HUES64 (cell line): Measurements from ENCODE around the gene INTS6.

Experiments
- H3K27ac ChIP-seq: 2 replicates; pipeline ENCODE4 v1.7.0; 2013; ENCODE audit warnings: low read depth, low read length, inconsistent platforms
- H3K27me3 ChIP-seq: 2 replicates; pipeline ENCODE4 v1.6.1; 2013; ENCODE audit warnings: mild to moderate bottlenecking, low read length; ENCODE audit not compliant: insufficient read depth
- H3K36me3 ChIP-seq: 2 replicates; pipeline ENCODE4 v1.6.1; 2013; ENCODE audit warnings: mild to moderate bottlenecking, low read length; ENCODE audit not compliant: insufficient read depth
- H3K4me1 ChIP-seq: 2 replicates; pipeline ENCODE4 v1.6.1; 2013; ENCODE audit warnings: mild to moderate bottlenecking, low read length, moderate library complexity; ENCODE audit not compliant: insufficient read depth
- H3K4me3 ChIP-seq: 2 replicates; pipeline ENCODE4 v1.5.1; 2013; ENCODE audit warnings: mild to moderate bottlenecking, low read length, moderate library complexity
- H3K9ac ChIP-seq: 2 replicates; pipeline ENCODE4 v1.6.1; 2013; ENCODE audit warnings: mild to moderate bottlenecking, low read depth, low read length
- H3K9me3 ChIP-seq: 2 replicates; pipeline ENCODE4 v1.6.1; 2013; ENCODE audit warnings: low read depth, low read length; ENCODE audit not compliant: insufficient read depth
- WGBS: fragments of 150-250, 120-280 bp; methylation state at CpG from one replicate; pipeline ENCODE4 v1.1.7; 2013; ENCODE audit warnings: missing lambda C conversion rate; 5-methylcytosine and 5-hydroxymethylcytosine counted together

The INTS6 gene

DNA sequence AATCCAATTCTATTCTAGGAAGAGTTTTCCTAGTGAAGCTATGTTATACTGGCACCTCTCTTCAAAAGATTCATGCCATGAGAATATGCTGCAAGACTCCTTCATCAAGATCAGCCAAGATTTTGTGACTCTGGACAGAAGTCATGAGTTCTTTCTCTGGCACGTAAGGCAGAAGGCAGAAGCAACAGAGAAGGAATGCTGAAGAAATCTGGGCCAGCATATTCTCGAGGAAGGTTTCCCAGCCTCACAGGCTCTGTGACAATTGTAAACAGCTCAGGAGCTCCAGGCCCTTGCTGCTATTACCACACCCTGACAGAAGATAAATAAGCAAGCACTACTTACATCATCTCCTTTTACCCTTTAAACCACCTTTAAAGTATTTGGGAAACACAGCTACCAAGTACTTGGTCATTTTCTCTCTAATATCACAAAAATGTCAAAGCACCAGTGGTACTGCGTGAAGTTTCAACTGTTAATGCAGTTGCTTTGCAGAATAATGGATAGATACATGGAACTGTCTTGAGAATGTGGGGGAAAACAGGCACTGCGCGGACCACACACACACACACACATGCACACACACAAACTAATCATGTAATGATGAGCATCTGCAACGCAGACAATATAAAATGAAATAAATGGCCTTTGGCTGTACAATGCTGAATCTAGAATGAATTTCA, 55.4 kb downstream of the INTS6 start:
- no peaks in the 10 kb centered on the region for H3K9me3 ChIP-seq
- peak overlapping the region; percentile 9; the same call in 1 of the 2 replicates for H3K27ac ChIP-seq
- no peak overlapping the region for H3K9ac ChIP-seq

GRCh38 chr13:51396352-51396751, 56.5 kb downstream of the INTS6 start:
- no peak overlapping the region for H3K9ac ChIP-seq

More for the DNA sequence above, 55.4 kb downstream of the INTS6 start:
- no peak overlapping the region for H3K4me3 ChIP-seq
- H3K4me1 ChIP-seq, result peaks cover 23% of the 10 kb centered on the region
- no peaks in the 10 kb centered on the region for H3K27me3 ChIP-seq
- WGBS, result 80% methylated on average over 3 of the region's 6 CpGs
- H3K36me3 ChIP-seq, result peaks cover 21% of the 10 kb centered on the region

DNA sequence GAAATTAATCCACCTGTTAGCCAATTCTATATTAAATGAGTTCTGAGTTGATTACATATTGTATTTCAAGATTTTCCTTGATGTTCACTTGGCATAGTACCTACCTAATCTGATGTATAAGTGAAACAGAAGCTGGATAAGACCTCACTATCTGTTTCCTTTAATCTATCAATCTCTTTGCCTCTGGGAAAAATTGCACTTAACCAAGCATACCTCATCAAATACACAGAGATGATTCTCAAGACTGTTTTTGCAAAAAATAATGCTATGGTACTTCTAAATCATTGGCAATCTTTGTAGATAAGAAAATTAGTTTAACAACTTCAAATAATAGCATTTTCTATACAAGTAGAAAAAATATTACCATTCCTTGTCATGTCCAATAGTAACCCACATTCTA, 58.1 kb downstream of the INTS6 start:
- H3K4me3 ChIP-seq, result no peak overlapping the region
- no peak overlapping the region for H3K9ac ChIP-seq
- peaks cover 17% of the 10 kb centered on the region for H3K36me3 ChIP-seq
- H3K9me3 ChIP-seq, result no peaks in the 10 kb centered on the region
- H3K27me3 ChIP-seq, result no peaks in the 10 kb centered on the region
- peaks cover 23% of the 10 kb centered on the region for H3K4me1 ChIP-seq
- H3K27ac ChIP-seq, result no peak overlapping the region

More at GRCh38 chr13:51396352-51396751, 56.5 kb downstream of the INTS6 start:
- no peaks in the 10 kb centered on the region for H3K27me3 ChIP-seq
- no peak overlapping the region for H3K4me3 ChIP-seq
- H3K4me1 ChIP-seq, result peaks cover 23% of the 10 kb centered on the region
- no peak overlapping the region for H3K27ac ChIP-seq
- 88% methylated on average over 2 of the region's 2 CpGs for WGBS
- no peaks in the 10 kb centered on the region for H3K9me3 ChIP-seq
- peaks cover 17% of the 10 kb centered on the region for H3K36me3 ChIP-seq

DNA sequence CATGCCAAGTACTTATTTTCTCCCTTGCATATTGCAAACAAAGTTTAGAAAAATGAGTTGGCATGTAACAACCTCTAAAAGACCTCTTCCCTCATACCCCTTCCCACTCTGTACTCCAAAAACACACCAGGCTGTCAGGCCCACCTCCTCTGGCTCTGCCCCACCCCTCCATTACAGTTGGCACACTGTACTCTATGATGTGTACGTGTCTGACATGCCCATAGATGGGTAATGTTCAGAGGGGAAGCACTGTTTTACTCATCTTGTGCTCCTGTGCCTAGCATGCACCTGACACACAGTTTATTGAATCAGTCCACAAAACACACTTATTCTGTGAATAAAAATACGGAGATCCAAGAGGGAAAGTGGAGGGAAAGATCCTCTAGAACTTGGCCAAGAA, 67.7 kb downstream of the INTS6 start:
- 89% methylated on average over 1 of the region's 2 CpGs for WGBS
- H3K27me3 ChIP-seq, result no peaks in the 10 kb centered on the region
- H3K27ac ChIP-seq, result no peak overlapping the region
- no peak overlapping the region for H3K9ac ChIP-seq
- no peak overlapping the region for H3K4me3 ChIP-seq
- H3K36me3 ChIP-seq, result peaks cover 56% of the 10 kb centered on the region
- no peaks in the 10 kb centered on the region for H3K9me3 ChIP-seq
- no peaks in the 10 kb centered on the region; the same call in 1 of the 2 replicates for H3K4me1 ChIP-seq

- no peak overlapping the region for H3K27ac ChIP-seq
- H3K27me3 ChIP-seq, result no peaks in the 10 kb centered on the region
- no peaks in the 10 kb centered on the region for H3K9me3 ChIP-seq
- peaks cover 87% of the 10 kb centered on the region for H3K36me3 ChIP-seq
- no peak overlapping the region for H3K9ac ChIP-seq
- H3K4me3 ChIP-seq, result no peak overlapping the region
- no peaks in the 10 kb centered on the region for H3K4me1 ChIP-seq
- 97% methylated on average over 4 of the region's 4 CpGs for WGBS
Measured at GRCh38 chr13:51380269-51380668, 72.6 kb downstream of the INTS6 start.

- Histone ChIP-seq H3K4me1 (peaks cover 11% of the 10 kb centered on the region; the same call in 1 of the 2 replicates), H3K9me3 (no peaks in the 10 kb centered on the region), H3K4me3 (no peak overlapping the region), H3K27me3 (no peaks in the 10 kb centered on the region), H3K36me3 (peaks cover 94% of the 10 kb centered on the region), H3K9ac (no peak overlapping the region), H3K27ac (no peak overlapping the region)
- 90% methylated on average over 2 of the region's 2 CpGs for WGBS
Measured at GRCh38 chr13:51373451-51373850, 79.4 kb downstream of the INTS6 start.

DNA sequence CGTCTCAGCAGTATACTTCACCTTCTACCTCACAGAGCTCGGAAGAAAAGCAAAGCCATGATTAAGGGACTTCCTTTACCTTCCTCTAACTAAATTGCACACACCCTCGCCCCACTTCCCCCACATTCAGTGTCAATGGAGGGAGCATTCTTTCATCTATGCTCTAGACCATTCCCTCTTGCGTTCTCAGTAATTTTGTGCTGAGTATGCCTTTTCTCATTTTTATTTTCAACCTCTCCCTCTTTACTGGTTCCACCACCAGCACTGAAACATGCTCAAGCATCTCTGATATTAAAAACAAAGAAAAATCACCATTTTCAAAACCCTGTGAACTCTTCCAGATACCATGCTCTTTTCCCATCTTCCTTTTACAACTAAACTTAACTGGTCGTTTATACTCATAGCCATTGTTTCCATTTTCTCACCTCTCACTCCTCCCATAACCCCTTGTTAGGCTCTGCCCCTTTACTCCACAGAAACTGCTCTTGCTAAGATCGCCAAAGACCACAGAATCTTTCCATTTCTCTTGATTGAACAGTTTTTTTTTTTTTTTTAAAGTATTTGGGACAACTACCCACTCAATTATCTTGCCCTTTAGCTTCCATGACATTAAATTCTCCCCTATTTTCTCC, 81.0 kb downstream of the INTS6 start:
- Histone ChIP-seq H3K4me1 (peaks cover 11% of the 10 kb centered on the region; the same call in 1 of the 2 replicates), H3K9ac (no peak overlapping the region), H3K36me3 (peaks cover 94% of the 10 kb centered on the region), H3K9me3 (no peaks in the 10 kb centered on the region), H3K27ac (no peak overlapping the region), H3K27me3 (no peaks in the 10 kb centered on the region), H3K4me3 (no peak overlapping the region)
- 92% methylated on average over 6 of the region's 6 CpGs for WGBS

GRCh38 chr13:51370811-51371210, 82.0 kb downstream of the INTS6 start:
- Histone ChIP-seq H3K27ac (no peak overlapping the region), H3K9me3 (no peaks in the 10 kb centered on the region), H3K4me1 (peaks cover 11% of the 10 kb centered on the region; the same call in 1 of the 2 replicates), H3K36me3 (peaks cover 94% of the 10 kb centered on the region), H3K9ac (no peak overlapping the region), H3K4me3 (no peak overlapping the region), H3K27me3 (no peaks in the 10 kb centered on the region)
- 93% methylated on average over 2 of the region's 2 CpGs for WGBS

DNA sequence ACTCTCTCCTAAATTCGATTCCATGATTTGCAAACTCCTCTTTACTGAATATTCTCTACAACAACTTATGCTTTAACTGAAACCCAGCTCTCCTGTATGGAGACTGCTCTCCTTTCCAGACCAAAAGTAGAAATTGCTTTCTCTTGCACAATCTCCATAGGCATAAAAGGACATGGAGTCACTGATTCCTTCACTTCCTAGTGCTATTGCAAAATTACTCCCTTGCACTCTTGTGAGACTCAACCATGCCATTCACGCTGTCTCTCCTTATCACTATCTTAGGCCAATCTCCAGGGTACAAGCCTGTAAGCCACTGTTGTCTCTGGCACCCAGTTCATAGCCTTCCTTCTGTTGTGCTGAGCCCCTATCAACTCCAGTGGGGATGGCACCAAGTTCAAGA, 82.7 kb downstream of the INTS6 start:
- no peak overlapping the region for H3K4me3 ChIP-seq
- H3K36me3 ChIP-seq, result peaks cover 94% of the 10 kb centered on the region
- H3K4me1 ChIP-seq, result peaks cover 13% of the 10 kb centered on the region; the same call in 1 of the 2 replicates
- no peaks in the 10 kb centered on the region for H3K9me3 ChIP-seq
- WGBS, result 95% methylated on average over 2 of the region's 2 CpGs
- H3K27me3 ChIP-seq, result no peaks in the 10 kb centered on the region
- no peak overlapping the region for H3K9ac ChIP-seq
- H3K27ac ChIP-seq, result no peak overlapping the region

GRCh38 chr13:51364404-51365008, 88.3 kb downstream of the INTS6 start:
- no peaks in the 10 kb centered on the region for H3K27me3 ChIP-seq
- no peaks in the 10 kb centered on the region for H3K9me3 ChIP-seq
- H3K4me1 ChIP-seq, result peaks cover 13% of the 10 kb centered on the region
- H3K36me3 ChIP-seq, result peaks cover 83% of the 10 kb centered on the region
- WGBS, result 89% methylated on average over 2 of the region's 3 CpGs
- 0 out of 2 replicates have a peak overlapping the region, but pooled peaks have one; percentile 14 for H3K27ac ChIP-seq
- H3K4me3 ChIP-seq, result no peak overlapping the region
- H3K9ac ChIP-seq, result no peak overlapping the region

- Histone ChIP-seq H3K9ac (no peak overlapping the region), H3K27ac (no peak overlapping the region), H3K36me3 (peaks cover 74% of the 10 kb centered on the region), H3K4me1 (peaks cover 13% of the 10 kb centered on the region), H3K9me3 (no peaks in the 10 kb centered on the region), H3K4me3 (no peak overlapping the region), H3K27me3 (no peaks in the 10 kb centered on the region)
Measured at GRCh38 chr13:51363625-51364024, 89.2 kb downstream of the INTS6 start.
